ENCODE data around the gene UGT2B11.
"Not testable (repeated sequence)": the region's sequence is repeated elsewhere in the genome, so short reads cannot be mapped to it uniquely, and the experiment has no call there.

Gene UGT2B11

GRCh38 chr4:69169171-69169570, 45.4 kb downstream of the UGT2B11 start:
- not testable (repeated sequence) for DNase-seq (ENCODE audit: low read depth)

DNA sequence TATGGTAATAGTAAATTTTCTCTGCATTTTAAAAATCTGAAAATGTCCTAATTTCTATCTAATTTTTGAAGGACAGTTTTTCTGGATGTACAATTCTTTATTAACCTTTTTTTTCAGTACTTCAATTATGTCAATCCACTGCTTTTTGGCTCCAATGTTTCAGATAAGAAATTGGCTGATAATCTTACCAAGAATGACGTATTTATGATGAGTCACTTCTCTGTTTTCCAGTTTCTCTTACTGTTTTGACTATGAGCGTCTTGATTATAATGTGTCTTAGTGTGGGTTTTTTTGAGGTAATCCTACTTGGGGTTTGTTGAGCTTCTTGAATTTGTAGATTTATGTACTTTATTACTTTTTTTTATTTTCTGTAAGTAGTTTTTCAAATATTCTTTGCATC, 47.2 kb downstream of the UGT2B11 start:
- no peak for DNase-seq (ENCODE audit: low read depth)

- DNase-seq (ENCODE audit: low read depth): not testable (repeated sequence)
Observed at GRCh38 chr4:69166376-69166775, 48.2 kb downstream of the UGT2B11 start.

DNA sequence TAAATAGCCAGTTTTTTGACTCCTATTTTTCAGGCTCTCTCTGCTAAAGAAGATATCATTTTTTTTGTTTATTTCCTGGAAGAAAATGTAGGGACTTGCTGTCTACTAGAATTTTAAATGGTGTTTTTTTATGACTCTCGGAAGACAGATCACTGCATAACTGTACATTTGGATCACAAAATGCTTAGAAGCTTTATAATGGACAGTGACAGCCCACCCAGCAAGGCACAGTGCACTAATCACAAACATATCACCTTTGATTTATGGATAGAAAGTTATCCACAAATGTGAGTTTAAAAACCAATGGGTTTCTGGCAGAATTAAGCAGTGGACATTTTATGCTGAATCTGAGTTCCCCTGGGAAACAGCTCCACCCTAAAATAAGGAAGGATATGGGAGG, 48.8 kb downstream of the UGT2B11 start:
- DNase-seq (ENCODE audit: low read depth): not testable (repeated sequence)

- no peak for DNase-seq (ENCODE audit: low read depth)
Observed at GRCh38 chr4:69156913-69157312, 57.6 kb downstream of the UGT2B11 start.

GRCh38 chr4:69154021-69154420, 60.5 kb downstream of the UGT2B11 start:
- no peak for DNase-seq (ENCODE audit: low read depth)
